ENCODE data around the gene PARG. TPM values are rescaled to one million over a fixed set of nuclear protein-coding genes. Genes with fewer than 3 reads are reported as not detected.

PARG gene
- total RNA-seq, 1 donor from 2014 or later: 24.2 TPM

DNA sequence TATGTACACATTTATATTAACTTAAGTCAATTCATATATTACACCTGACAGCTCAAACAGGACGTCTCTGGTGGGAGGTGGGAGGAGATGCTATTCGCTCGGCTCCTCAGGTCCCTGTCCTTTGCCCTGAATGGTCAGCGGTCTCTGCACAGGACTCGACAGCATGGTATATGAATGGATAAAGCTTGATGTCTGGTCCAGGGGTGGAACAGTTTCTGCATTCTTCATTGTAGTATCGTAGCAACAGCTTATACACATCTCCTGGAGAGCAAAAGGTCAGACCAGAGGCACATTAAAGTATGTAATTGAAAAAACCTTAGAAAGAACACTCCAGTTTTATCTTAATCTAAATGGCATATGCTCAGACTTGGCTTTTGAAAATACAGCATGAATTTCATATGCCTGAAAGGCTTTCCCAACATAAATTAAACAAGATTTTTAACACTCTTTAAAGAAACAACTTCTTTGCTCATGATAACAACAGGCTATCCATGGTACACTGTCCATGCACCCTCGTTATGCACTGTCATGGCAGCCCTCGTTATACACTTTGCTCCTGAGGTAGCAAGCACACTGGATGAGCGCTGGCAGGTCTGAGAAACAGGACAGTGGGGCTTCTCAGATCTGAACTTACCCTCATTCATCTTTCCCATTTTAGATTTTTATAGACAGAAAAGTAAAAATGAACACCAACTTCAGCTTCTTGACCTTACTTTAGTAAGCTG lies 122.4 kb downstream of the PARG start:
- TF ChIP-seq CTCF (IDR thresholded peaks at IDR 0.05): no peak
- H3K9me3 ChIP-seq: no peaks in the 10 kb centered on the region
- no peak overlapping the region for H3K27ac ChIP-seq
- no peaks in the 10 kb centered on the region for H3K27me3 ChIP-seq (ENCODE audit: low read depth)
- intact Hi-C loops (cut with DNase I): no loop called here
- DNase-seq: no peak
- no peak overlapping the region for H3K4me3 ChIP-seq
- ATAC-seq: no peak
- peaks cover 46% of the 10 kb centered on the region for H3K36me3 ChIP-seq
- no peaks in the 10 kb centered on the region for H3K4me1 ChIP-seq

DNA sequence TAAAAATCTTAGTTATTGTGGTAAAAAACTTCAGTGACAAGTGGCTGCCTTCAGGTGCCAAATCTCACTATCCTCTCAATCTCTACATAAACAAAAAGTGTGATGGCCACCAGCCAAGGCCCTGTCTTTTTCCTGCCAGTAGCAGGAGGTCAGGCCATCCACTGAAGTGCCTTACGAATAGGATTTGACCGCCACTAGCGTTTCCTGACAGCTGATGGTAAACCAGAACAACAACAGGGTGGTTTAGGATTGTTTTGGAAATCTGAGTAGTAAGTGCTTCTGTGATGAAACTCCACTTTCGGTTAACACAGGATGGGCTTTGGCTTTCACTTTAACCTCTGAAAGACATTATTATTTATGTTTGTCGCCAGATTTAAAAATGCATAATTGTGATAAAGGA lies 124.0 kb downstream of the PARG start:
- no peaks in the 10 kb centered on the region for H3K4me1 ChIP-seq
- intact Hi-C loops (cut with DNase I): no loop called here
- H3K27ac ChIP-seq: no peak overlapping the region
- ATAC-seq: no peak
- no peaks in the 10 kb centered on the region for H3K27me3 ChIP-seq (ENCODE audit: low read depth)
- H3K36me3 ChIP-seq: peaks cover 46% of the 10 kb centered on the region
- DNase-seq: no peak
- no peaks in the 10 kb centered on the region for H3K9me3 ChIP-seq
- H3K4me3 ChIP-seq: no peak overlapping the region
- no peak for TF ChIP-seq CTCF (IDR thresholded peaks at IDR 0.05)

DNA sequence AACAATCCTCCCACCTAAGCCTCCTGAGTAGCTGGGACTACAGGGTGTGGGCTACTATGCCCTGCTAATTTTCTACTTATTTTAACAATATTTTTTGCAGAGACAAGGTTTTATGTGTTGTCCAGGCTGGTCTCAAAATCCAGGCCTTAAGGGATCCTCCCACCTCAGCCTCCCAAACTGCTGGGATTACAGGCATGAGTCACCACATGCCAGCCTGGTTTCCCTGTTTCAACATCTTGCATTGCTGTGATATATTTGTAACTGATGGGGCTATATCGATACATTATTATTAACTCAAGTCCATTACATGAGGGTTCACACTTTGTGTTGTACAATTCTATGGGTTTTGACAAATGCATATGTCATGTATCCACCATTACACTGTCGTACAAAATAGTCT lies 137.8 kb downstream of the PARG start:
- Histone ChIP-seq H3K36me3 (no peaks in the 10 kb centered on the region), H3K27ac (no peak overlapping the region), H3K4me3 (no peak overlapping the region), H3K4me1 (no peaks in the 10 kb centered on the region), H3K9me3 (peaks cover 16% of the 10 kb centered on the region), H3K27me3 (ENCODE audit: low read depth) (no peaks in the 10 kb centered on the region)
- intact Hi-C loops (cut with DNase I): no loop called here
- no peak for TF ChIP-seq CTCF (IDR thresholded peaks at IDR 0.05)
- no peak for DNase-seq
- ATAC-seq: no peak

DNA sequence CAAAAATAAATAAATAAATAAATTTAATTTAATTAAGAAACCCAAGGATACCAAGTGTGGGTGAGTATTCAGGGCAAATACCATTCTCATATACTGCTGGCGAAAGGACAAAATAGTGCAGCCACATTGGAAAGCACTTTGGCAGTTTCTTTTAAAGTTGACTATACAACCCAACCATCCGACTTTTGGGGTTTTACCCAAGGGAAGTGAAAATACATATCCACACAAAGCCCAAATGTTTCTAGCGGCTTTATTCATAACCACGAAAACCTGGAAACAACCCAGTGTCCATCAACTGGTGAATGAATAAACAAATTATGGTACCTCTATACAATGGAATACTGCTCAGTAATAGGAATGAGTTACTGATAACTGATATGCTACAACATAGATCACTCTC lies 143.6 kb downstream of the PARG start:
- TF ChIP-seq CTCF (IDR thresholded peaks at IDR 0.05): no peak
- DNase-seq (no peak), ATAC-seq (no peak)
- Histone ChIP-seq H3K27ac (no peak overlapping the region), H3K36me3 (no peaks in the 10 kb centered on the region), H3K4me3 (no peak overlapping the region), H3K4me1 (no peaks in the 10 kb centered on the region), H3K27me3 (ENCODE audit: low read depth) (no peaks in the 10 kb centered on the region), H3K9me3 (no peaks in the 10 kb centered on the region)
- intact Hi-C loops (cut with DNase I): no loop called here

DNA sequence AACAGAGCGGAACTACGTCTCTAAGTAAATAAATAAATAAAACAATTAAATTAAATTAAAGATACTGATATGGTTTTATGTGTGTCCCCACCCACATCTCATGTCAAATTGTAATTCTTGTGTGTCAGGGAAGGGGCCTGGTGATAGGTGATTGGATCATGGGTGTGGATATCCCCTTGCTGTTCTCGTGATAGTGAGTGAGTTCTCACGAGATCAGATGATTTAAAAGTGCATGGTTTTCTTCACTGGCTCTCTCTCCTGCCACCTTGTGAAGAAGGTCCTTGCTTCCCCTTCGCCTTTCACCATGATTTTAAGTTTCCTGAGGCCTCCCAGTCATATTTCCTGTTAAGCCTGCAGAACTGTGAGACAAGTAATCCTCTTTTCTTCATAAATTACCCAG lies 150.7 kb downstream of the PARG start:
- H3K27me3 ChIP-seq (ENCODE audit: low read depth): no peaks in the 10 kb centered on the region
- intact Hi-C loops (cut with DNase I): no loop called here
- H3K9me3 ChIP-seq: no peaks in the 10 kb centered on the region
- H3K4me3 ChIP-seq: no peak overlapping the region
- TF ChIP-seq CTCF (IDR thresholded peaks at IDR 0.05): no peak
- ATAC-seq: no peak
- H3K4me1 ChIP-seq: no peaks in the 10 kb centered on the region
- no peak for DNase-seq
- no peak overlapping the region for H3K27ac ChIP-seq
- no peaks in the 10 kb centered on the region for H3K36me3 ChIP-seq
